AG09319 (cell line): ENCODE results near the gene NOS1AP.

Experiments used
- DNase-seq: peaks from one replicate; pipeline ENCODE4 v3.0.0-alpha.2; 2010; ENCODE audit warnings: low read depth; ENCODE audit errors: extremely low read depth
- TF ChIP-seq, protein P1 (sequence below): IDR thresholded peaks from 2 replicates; pipeline ENCODE4 v1.5.1; 2011; ENCODE audit warnings: low read depth, mild to moderate bottlenecking, inconsistent platforms, low read length, moderate library complexity

NOS1AP gene

DNA sequence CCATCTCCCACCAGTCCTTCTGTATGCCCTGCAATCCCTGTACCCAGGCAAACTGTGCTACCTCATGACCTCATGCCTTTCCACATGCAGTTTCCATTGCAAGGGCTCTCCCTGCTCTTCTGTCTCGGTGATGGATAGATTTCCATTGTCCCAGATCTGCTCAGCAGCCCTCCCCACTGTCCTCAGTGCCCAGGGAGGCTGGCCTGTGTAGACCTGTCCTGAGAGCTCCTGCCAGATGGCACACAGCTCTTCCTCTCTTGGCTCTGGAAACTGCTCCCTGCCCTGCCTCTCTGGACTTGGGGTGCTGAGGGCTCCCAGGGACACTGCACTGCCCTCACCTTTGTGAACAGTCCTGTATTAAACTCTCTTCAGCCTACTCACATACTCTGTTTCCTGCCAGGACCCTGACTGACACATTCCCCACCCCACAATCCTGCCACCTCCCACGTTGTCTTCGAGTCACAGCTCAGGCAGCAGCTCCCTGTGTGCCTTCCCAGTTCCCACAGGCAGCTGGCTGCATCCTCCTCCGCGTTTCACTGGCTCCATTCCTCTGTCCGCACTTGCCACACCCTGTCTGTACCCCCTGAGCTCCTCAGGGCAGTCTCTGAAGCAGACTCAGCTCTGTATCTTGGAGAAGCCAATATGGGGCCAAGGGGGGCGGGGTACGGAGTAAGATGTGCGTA lies 250.1 kb downstream of the NOS1AP start:
- no peak for DNase-seq

GRCh38 chr1:162321809-162322422 lies 252.4 kb downstream of the NOS1AP start:
- TF ChIP-seq, protein P1, sequence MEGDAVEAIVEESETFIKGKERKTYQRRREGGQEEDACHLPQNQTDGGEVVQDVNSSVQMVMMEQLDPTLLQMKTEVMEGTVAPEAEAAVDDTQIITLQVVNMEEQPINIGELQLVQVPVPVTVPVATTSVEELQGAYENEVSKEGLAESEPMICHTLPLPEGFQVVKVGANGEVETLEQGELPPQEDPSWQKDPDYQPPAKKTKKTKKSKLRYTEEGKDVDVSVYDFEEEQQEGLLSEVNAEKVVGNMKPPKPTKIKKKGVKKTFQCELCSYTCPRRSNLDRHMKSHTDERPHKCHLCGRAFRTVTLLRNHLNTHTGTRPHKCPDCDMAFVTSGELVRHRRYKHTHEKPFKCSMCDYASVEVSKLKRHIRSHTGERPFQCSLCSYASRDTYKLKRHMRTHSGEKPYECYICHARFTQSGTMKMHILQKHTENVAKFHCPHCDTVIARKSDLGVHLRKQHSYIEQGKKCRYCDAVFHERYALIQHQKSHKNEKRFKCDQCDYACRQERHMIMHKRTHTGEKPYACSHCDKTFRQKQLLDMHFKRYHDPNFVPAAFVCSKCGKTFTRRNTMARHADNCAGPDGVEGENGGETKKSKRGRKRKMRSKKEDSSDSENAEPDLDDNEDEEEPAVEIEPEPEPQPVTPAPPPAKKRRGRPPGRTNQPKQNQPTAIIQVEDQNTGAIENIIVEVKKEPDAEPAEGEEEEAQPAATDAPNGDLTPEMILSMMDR: no peak
- no peak for DNase-seq

More for the DNA sequence above, 250.1 kb downstream of the NOS1AP start:
- TF ChIP-seq, protein P1: no peak

GRCh38 chr1:162323023-162323422 lies 253.5 kb downstream of the NOS1AP start:
- no peak for DNase-seq
- TF ChIP-seq, protein P1: no peak

DNA sequence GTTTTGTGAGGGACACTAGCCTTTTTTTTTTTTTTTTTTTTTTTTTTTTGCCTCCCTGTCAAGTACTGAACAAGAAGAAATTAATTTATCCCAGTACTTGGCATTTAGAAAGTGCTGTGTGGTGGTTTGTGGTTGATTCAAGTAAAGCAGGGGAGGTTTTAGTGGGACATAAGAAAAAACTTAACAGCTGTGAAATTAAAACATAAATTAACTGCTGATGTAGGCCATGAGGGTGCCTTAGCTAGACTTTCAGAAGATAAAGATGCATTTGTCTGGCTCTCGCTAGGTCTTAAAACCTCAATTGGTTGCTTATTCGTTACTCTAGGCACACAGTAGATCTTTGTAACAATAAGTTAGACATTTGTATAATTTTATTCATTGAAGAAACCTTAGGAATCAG lies 254.9 kb downstream of the NOS1AP start:
- no peak for DNase-seq
- TF ChIP-seq, protein P1: no peak

DNA sequence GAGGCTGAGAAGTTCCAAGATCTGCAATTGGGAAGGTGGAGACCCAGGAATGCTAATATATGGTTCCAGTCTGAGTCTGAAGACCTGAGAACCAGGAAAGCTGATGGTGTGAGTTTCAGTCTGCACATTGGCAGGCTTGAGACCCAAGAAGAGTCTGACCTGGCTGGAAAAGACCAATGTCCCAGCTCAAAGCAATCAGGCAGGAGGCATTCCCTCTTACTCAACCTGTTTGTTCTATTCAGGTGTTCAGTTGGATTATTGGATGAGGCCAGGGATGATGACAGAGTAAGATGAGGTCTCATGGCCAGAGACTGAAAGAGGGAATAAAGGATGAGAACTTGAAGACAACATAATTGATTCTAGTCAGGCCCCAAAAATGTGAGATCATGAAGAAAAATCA lies 257.1 kb downstream of the NOS1AP start:
- TF ChIP-seq, protein P1: no peak
- no peak for DNase-seq

DNA sequence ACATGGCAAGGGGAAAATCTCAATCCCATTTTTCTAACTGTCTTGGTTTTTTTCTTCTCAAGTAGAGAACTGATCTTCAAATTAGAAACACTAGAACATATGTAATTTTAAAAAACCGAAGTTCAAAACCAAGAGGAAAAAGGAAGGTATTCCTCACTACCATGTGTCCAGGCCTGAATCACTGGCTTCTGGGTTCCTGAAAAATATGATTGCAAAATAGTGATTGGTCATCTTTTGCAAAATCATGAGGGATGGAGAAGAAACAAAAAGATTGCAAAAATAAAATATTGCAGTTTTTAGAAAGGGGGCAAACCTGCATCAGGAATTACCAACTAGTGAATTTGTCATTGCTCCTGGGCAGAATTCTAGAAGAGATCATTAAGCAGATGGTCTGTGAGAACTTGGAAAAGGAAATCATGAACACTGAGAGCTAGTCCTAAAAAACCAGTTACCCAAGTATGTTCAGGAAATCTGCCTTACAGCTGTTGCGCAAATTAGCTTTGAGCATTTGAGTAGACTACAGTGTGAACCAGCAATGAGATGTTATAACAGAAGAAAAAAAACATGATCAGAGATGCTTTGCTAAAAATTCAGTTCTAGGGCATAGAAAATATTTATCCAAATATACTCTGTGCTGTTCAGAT lies 257.8 kb downstream of the NOS1AP start:
- DNase-seq: no peak
- TF ChIP-seq, protein P1: no peak

DNA sequence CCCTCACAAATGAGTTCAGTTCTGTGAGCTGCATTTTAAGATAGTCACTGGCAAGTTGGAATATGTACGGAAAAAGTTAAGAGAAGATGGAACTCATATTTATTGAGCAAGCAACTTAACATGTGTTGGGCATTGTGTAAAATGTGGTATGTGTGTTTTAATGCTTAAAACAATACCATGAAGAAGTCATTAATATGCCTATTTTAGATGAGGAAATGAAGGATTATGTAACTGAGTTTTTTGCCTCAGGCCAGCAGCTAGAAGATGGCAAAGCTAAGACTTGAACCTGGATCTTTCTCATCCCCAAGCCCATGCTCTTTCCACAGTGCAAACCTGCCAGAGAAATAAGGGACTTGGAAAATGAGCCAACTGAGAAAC lies 258.3 kb downstream of the NOS1AP start:
- DNase-seq: no peak
- TF ChIP-seq, protein P1: no peak
